NCI-H1694 (cell line): ENCODE results near the gene ESRRB.

Source experiments
- DNase-seq: peaks from one replicate; lab custom pipeline; 2025; lab: John Stamatoyannopoulos, UW

The ESRRB gene

DNA sequence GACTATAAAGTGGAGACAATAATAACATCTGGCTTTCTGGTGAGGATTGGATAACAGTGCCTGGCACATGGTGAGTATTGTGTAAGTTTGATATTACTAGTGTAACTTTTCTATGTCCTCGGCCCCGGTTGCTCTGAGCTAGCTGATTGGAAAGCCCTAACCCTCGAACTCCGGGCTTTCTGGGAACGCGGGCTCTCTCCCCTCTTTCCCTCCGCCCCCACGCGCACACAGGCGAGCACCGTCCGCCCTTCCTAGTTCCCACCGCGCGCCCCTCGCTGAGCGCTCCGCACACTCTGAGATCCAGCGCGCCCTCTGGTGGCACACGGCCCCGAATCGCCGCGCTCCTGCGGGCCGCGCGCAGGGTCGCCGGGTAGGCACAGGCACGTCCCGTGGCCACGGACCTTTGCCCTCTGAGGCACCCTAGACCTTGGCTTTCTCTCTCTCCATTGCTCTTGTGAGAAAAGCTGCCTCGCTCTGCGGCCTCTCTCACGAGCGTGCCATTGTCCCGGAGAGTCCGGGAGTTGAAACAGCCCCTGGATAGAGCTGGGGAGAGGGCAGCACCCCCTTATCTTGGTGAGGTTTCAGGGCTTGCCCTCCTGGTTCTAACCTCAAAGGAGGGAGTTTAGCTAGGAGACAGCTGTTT lies 23.2 kb upstream of the ESRRB start:
- peak; percentile 73 for DNase-seq

DNA sequence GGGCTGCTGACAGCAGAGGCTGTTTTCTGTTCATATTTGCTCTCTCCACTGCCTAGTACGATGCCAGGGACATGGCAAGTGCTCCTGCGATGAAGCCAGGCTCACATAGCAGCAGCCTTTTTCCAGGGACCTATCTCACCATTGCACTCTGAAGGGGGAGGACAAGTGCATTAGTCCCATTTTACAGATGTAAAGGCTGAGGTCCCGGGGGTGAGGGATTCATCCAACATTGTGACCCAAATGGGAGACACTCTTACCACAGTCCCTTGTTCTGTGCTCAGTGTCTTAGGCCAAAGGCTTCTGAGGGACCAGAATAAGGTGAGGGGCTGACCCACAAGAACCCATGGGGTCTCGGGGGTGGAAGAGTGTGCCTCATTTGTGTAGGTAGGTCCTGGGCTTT lies 21.6 kb upstream of the ESRRB start:
- DNase-seq: no peak

GRCh38 chr14:76355771-76356170 lies 20.2 kb upstream of the ESRRB start:
- no peak for DNase-seq

DNA sequence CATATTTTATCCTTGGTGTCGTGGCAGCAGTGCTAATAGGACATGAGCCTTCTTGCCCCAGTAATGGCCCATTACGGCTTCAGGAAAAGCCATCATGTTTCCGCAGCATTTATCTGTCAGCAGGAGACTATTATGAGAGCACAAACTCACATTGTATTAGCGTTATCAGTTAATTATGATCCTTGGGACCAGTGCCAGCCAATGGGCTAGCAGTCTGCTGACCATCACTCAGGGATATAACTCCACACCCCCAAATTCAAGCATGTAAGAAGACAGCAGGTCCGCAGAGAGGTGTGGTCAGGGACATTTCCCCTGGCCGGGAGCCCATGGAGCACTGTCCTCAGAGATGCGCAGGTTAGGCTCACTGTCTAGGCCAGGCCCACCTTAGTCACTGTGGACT lies 4.9 kb upstream of the ESRRB start:
- no peak for DNase-seq

- DNase-seq: no peak
These were observed 2.5 kb upstream of the ESRRB start for GRCh38 chr14:76373456-76373855.

DNA sequence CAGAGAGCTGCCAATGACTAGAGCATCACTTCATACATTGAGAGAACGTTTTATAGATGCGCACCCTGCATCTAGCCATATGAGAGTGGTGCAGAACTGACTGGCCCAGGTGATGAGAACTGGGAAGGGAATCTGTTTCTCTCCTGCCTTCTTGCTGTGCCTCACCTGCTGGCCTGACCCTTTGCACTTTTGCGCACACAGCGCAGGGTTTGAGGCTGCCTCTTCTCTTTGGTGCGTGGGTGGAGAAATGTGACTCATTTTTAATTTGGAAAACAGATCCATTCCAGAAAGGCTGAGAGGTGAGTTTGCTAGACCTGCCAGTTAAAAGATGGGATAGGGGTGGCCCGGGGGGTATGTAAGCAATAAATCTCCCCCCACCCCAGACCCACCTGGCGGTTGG lies 453 bp upstream of the ESRRB start:
- no peak for DNase-seq

DNA sequence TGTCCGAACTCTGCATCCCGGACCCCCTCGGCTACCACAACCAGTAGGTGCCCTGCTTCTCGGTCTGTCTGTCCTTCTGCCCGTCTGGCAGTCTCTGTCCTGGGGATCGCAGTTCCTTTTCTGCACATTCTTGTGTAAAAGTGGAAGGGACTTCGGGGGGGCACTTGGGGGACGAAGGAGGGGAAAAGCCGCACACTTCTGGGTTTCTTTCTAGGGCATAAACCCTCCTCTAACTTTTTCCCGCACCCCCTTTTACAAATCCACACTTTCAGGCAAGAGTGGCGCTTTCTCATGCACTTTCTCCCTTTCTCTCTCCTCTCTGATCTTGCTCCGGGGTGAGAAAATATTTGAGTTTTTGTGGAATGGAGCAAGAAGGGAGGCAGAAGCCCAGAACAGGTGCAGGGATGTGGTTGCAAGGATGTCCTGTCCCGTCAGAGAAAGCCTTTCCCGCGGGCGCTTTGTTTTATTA lies 506 bp downstream of the ESRRB start:
- DNase-seq: no peak

- no peak for DNase-seq
These were observed 1.2 kb downstream of the ESRRB start for GRCh38 chr14:76376878-76377734.

DNA sequence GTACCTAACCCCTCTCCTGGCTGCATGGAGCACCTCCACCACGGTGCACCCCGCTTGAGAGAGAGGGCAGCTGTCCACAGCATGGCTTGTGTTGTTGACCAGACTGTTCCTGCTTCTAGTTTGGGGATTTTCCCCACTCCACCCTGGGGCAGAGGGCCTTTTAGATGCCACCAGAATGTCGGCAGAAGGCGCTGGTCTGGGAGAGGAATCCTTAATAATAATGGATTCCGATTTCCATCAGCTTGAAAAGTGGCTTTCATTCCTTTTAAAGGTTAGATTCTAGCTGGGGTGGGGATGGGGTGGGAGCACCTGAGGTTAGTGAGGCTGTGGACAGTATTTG lies 1.8 kb downstream of the ESRRB start:
- no peak for DNase-seq

DNA sequence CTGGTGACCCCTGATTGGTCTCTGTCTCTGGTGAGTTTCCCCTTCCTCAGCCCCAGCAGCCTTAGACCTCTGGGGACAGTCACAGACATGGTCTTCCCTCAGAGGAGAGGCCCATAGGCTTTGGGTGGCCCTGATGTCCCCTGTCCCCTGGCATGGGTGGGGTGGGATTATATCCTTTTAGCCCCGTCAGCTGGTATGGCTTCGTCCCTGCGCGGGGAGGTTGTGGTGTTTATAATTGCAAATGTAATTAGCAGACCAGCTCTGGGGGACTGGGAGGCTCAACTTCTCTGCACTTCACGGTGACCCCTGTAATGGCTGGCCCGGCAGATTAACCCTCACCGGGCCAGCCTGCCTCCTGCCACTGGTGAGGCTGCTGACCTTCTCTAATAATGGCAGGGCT lies 5.1 kb downstream of the ESRRB start:
- no peak for DNase-seq

- DNase-seq: no peak
These were observed 6.0 kb downstream of the ESRRB start for GRCh38 chr14:76381817-76382494.

DNA sequence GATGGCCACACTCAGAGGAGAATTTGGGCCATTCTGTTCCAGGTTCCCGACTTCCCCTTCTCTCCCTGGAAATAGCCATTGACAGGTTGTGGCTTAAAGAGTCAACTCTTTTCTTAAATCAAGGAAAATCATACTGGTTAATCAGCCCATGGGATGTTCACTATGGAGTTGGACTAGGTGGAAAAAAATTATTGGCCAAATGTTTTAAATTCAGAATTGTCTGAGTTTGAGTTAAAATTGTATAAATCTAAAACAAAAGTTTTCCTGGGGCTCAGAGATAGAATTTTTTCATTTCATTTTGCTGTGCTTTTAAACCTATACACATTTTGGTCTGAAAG lies 6.5 kb downstream of the ESRRB start:
- no peak for DNase-seq

- DNase-seq: no peak
These were observed 9.5 kb downstream of the ESRRB start for GRCh38 chr14:76385435-76385834.

- DNase-seq: peak; percentile 95
These were observed 11.2 kb downstream of the ESRRB start for GRCh38 chr14:76386944-76387782.

DNA sequence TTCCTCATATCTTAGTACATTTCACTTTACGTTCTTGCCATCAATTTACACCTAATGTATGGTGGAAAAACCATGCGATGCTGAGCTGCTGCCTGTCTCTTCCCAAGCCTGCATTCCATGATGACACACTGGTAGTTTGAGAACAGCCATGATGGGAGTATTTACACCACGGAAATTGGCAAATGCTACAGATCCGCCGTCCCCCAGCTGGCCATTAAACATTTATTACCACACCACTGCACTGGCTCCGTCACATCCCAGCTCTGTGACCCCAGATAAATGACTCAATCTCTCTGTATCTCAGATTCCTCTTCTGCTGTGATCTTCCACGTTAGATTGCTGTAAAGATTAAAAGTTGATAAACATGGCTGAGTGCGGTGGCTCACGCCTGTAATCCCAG lies 13.9 kb downstream of the ESRRB start:
- DNase-seq: no peak

DNA sequence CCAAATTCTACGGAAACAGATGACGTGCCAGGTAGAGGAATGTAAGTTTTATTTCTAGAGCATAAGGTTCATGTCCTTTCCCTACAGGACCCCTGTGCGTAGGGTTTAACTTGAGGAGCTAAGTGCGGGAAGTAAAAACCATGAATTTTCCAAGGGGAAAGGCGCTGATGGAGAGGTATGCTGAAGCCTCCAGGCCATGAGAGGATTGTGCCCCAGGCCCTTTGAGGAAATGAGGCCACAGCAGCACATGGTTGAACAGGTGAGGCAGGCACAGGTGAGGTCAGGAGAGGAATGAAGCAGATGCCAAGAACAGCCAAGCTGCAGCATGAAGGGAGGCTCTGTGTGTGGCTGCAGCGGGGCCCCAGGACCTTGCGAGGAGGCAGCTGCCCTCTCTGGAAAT lies 14.7 kb downstream of the ESRRB start:
- no peak for DNase-seq

DNA sequence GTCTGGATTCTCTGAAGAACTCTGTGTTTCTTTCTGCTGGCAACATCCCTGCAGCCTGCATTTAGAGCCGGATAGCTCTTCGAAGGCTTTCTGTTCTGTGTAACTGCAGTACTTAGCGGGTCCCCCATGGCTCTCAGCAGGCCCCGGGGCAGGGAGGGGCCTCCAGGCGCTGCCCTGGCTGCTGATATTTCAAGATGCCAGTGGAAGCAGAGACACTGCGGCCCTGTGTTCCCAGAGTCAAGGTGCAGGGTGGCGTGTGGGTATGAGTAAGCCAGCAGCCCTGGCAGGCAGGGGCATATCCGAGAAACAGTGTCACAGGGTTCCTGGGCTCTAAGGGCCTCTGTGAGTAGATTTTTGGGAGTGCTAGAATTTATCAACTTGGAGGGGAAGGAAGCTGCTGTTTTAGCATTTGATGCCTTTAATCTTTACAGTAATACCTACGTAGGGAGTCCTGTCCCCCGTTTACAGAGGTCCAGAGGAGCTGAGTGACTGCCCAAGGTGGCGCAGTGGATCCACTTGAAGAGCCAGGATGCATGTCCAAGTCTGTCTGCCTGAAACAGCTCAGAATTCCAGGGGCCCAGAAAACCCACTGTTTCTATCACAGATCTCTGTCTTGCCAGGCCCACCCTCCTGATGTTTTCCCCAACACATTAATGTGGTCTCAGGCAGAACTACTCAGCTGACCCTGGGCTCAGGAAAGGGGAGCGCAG lies 16.2 kb downstream of the ESRRB start:
- no peak for DNase-seq

GRCh38 chr14:76394569-76394968 lies 18.6 kb downstream of the ESRRB start:
- no peak for DNase-seq

DNA sequence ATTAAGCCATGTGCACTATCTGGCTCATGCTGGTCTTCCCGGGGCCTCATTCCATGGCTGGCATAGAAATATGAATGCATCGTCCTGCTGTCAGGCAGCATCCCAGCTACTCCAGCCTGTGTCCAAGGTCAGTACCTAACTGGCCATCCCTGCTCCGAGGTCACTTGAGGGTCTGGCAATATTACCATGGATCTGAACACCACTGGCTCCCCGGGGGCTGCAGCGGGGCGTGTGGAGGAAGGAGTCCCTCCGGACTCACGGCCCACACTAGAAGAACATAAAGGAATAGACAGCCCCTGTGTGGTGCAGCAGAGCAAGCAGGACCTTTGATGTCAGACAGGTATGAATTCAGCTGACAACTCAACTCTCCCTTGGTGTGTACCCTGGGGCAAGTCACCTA lies 19.2 kb downstream of the ESRRB start:
- no peak for DNase-seq

- no peak for DNase-seq
These were observed 20.8 kb downstream of the ESRRB start for GRCh38 chr14:76396714-76397187.

GRCh38 chr14:76405627-76406026 lies 29.7 kb downstream of the ESRRB start:
- DNase-seq: no peak
